Liver (tissue), 9 donors: Measurements from ENCODE around the gene RPL31. TPM values are rescaled to one million over a fixed set of nuclear protein-coding genes. Genes with fewer than 3 reads are reported as not detected.

Experiments used
- DNase-seq: peaks from one replicate; pipeline ENCODE4 v3.0.0-alpha.2; 2017; ENCODE audit warnings: low spot score
- H3K27ac ChIP-seq, 2 donors: one replicate each; pipeline ENCODE4 v1.7.0; 2013; ENCODE audit warnings: inconsistent platforms in 2 of 2, low read length in 2 of 2, control low read depth in 1 of 2, low read depth in 1 of 2, mild to moderate bottlenecking in 1 of 2
- H3K27me3 ChIP-seq, 4 donors: one replicate each; pipeline versions ENCODE4 v1.6.1 to v1.7.0; 2013; ENCODE audit warnings: low read length in 3 of 4, inconsistent platforms in 1 of 4, mild to moderate bottlenecking in 1 of 4, moderate library complexity in 1 of 4; ENCODE audit not compliant: control insufficient read depth in 4 of 4, insufficient read depth in 4 of 4
- H3K36me3 ChIP-seq, 4 donors: one replicate each; pipeline versions ENCODE4 v1.6.1 to v1.7.0; 2013; ENCODE audit warnings: low read length in 3 of 4, mild to moderate bottlenecking in 3 of 4, low read depth in 1 of 4, moderate library complexity in 1 of 4; ENCODE audit not compliant: control insufficient read depth in 4 of 4, insufficient read depth in 3 of 4
- H3K4me1 ChIP-seq, 4 donors: one replicate each; pipeline versions ENCODE4 v1.6.1 to v1.7.0; 2013; ENCODE audit warnings: low read length in 3 of 4, mild to moderate bottlenecking in 3 of 4, moderate library complexity in 1 of 4; ENCODE audit not compliant: control insufficient read depth in 4 of 4, insufficient read depth in 4 of 4
- H3K4me3 ChIP-seq, 3 donors: one replicate each; pipeline versions ENCODE4 v1.6.1 to v1.7.0; 2013; ENCODE audit warnings: low read length in 3 of 3, control low read depth in 1 of 3, low read depth in 1 of 3, mild to moderate bottlenecking in 1 of 3
- H3K9ac ChIP-seq, 2 donors: one replicate each; pipeline ENCODE4 v1.7.0; 2013; ENCODE audit warnings: low read length in 2 of 2, mild to moderate bottlenecking in 2 of 2, moderate library complexity in 2 of 2, control low read depth in 1 of 2, low read depth in 1 of 2
- H3K9me3 ChIP-seq, 4 donors: one replicate each; pipeline versions ENCODE4 v1.6.1 to v1.7.0; 2013; ENCODE audit warnings: low read length in 3 of 4; ENCODE audit not compliant: control insufficient read depth in 4 of 4
- EGR1 ChIP-seq, 2 donors: IDR thresholded peaks; 2 replicates each; pipeline ENCODE4 v1.6.1; 2016 to 2018; ENCODE audit warnings: antibody characterized with exemption in 2 of 2, low read depth in 2 of 2
- FOXA1 ChIP-seq: IDR thresholded peaks from 2 replicates; pipeline ENCODE4 v1.6.1; 2016; ENCODE audit warnings: antibody characterized with exemption
- FOXA2 ChIP-seq: IDR thresholded peaks from 2 replicates; pipeline ENCODE4 v1.6.1; 2016; ENCODE audit warnings: antibody characterized with exemption
- GABPA ChIP-seq, 2 donors: IDR thresholded peaks in 1 of 2; conservative IDR thresholded peaks in 1 of 2; 2 replicates each; pipeline ENCODE4 v1.6.1; 2016; ENCODE audit warnings: antibody characterized with exemption in 2 of 2, mild to moderate bottlenecking in 1 of 2, moderate library complexity in 1 of 2
- HNF4A ChIP-seq, 2 donors: conservative IDR thresholded peaks; 2 replicates each; pipeline ENCODE4 v1.6.1; 2016; ENCODE audit warnings: antibody characterized with exemption in 2 of 2, mild to moderate bottlenecking in 2 of 2
- HNF4G ChIP-seq: IDR thresholded peaks from 2 replicates; pipeline ENCODE4 v1.6.1; 2016; ENCODE audit warnings: antibody characterized with exemption
- JUND ChIP-seq, 2 donors: IDR thresholded peaks; 2 replicates each; pipeline ENCODE4 v1.6.1; 2016; ENCODE audit warnings: antibody characterized with exemption in 2 of 2
- NR2F2 ChIP-seq: IDR thresholded peaks from 2 replicates; pipeline ENCODE4 v1.6.1; 2016; ENCODE audit warnings: antibody characterized with exemption
- RAD21 ChIP-seq, 2 donors: IDR thresholded peaks; 2 replicates each; pipeline ENCODE4 v1.6.1; 2016; ENCODE audit warnings: antibody characterized with exemption in 2 of 2, mild to moderate bottlenecking in 2 of 2
- RXRA ChIP-seq, 2 donors: IDR thresholded peaks; 2 replicates each; pipeline ENCODE4 v1.6.1; 2017 to 2018; ENCODE audit warnings: antibody characterized with exemption in 2 of 2, mild to moderate bottlenecking in 1 of 2
- SP1 ChIP-seq: IDR thresholded peaks from 2 replicates; pipeline ENCODE4 v1.6.1; 2018; ENCODE audit warnings: antibody characterized with exemption, mild to moderate bottlenecking
- TAF1 ChIP-seq: conservative IDR thresholded peaks from 2 replicates; pipeline ENCODE4 v1.6.1; 2016; ENCODE audit warnings: antibody characterized with exemption, mild to moderate bottlenecking
- YY1 ChIP-seq: IDR thresholded peaks from 2 replicates; pipeline ENCODE4 v1.6.1; 2016; ENCODE audit warnings: antibody characterized with exemption, mild to moderate bottlenecking
- WGBS: extraction: QIAGEN DNeasy Blood & Tissue Kit; methylation state at CpG from one replicate; pipeline ENCODE4 v1.1.7; 2013; 5-methylcytosine and 5-hydroxymethylcytosine counted together
- polyA plus RNA-seq, 2 donors: library from polyadenylated mRNA; stranded (reverse) in 1 of 2; unstranded in 1 of 2; fragments of 200-250 nt in 1 of 2; fragments of >200 nt in 1 of 2; fragmentation: Nextera tagmentation in 1 of 2; extraction: Ambion mirVana in 1 of 2; gene quantifications; one replicate each; pipeline versions ENCODE4 v1.2.1 to v1.2.3, GENCODE V29; 2013 to 2015
- total RNA-seq, 2 donors: library from RNA; depleted of rRNA; stranded (reverse); fragments of >200 nt; gene quantifications; one replicate each; pipeline ENCODE4 v1.2.3, GENCODE V29; 2014
- TF ChIP-seq, protein P1 (sequence below): fragments of 150-350 bp; IDR thresholded peaks from 2 replicates; pipeline ENCODE4 v1.5.1; 2017; ENCODE audit warnings: improper control_type of control experiment, low read depth, low read length; ENCODE audit not compliant: missing input control
- TF ChIP-seq, protein P2 (sequence below): IDR thresholded peaks from 2 replicates; pipeline ENCODE4 v1.6.1; 2016; ENCODE audit warnings: antibody characterized with exemption
- TF ChIP-seq, protein P3 (sequence below): IDR thresholded peaks from 2 replicates; pipeline ENCODE4 v1.6.1; 2016; ENCODE audit warnings: antibody characterized with exemption
- TF ChIP-seq, protein P4 (sequence below): IDR thresholded peaks from 2 replicates; pipeline ENCODE4 v1.6.1; 2016; ENCODE audit warnings: antibody characterized with exemption
- TF ChIP-seq, protein P5 (sequence below): IDR thresholded peaks from 2 replicates; pipeline ENCODE4 v1.6.1; 2016; ENCODE audit warnings: antibody characterized with exemption, mild to moderate bottlenecking
- donor health status: healthy.
- donor health status: healthy.
- donor health status: healthy.
- donor health status: healthy.
- donor health status: healthy.

The RPL31 gene
- total and polyA plus RNA-seq, 4 donors: 220 to 1,995 (median 581) TPM

DNA sequence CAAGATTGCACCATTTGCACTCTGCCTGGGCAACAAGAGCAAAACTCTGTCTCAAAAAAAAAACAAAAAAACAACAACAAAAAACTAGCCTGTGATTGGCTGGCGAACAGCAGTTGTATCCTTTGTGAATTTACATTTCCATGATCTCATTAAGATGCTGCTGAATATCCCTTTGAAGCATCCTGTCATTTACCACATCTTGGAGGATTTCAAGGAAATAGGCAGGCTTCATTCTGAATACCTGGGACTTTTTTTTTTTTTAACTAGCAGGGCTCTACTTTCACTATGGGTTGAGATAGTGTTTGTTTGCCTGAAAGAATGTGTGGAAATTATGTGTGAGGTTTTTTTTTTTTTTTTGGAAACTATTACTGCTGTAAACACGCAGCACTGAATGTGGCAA is 49.6 kb upstream of the RPL31 start:
- DNase-seq: no peak
- no peak overlapping the region for H3K27ac ChIP-seq
- 89% methylated on average over 2 of the region's 2 CpGs for WGBS

DNA sequence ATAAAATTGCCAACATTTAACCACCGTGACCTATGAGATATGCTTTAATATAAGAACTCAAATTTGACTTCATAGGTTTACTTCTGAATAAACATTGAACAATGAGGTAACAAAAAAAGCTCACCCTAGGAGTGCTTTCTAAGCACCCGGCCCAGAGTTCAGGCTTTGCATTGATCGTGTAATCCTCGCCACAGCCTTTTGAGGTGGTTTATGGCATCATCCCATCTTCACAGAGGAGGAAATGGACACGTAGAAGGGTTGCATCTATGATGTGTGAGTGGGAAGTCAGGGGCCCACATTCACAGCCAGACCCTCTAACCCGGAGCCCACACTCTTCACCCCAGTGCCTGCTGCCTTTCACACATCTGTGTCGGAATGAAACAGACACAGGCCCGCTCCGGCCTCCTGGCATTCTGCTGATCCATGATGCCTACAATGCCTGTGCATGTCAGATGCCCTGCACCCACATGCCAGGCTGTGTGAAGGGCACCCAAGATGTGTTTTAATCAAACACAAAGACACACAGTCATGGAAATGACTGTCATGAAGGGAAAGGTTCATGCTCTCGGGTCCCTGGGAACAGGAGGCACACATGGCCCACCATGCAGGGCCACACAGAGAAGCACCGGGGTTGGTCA is 48.6 kb upstream of the RPL31 start:
- DNase-seq: no peak
- Histone ChIP-seq H3K27me3 (no peaks in the 10 kb centered on the region), H3K27ac (no peak overlapping the region), H3K9ac (no peak overlapping the region), H3K9me3 (no peaks in the 10 kb centered on the region), H3K4me3 (no peak overlapping the region), H3K36me3 (peaks cover 0 to 7% (median 0%) of the 10 kb centered on the region in 4 donors), H3K4me1 (peaks cover 4 to 15% (median 9%) of the 10 kb centered on the region in 4 donors)
- 92% methylated on average over 11 of the region's 11 CpGs for WGBS
- TF ChIP-seq FOXA1: no peak
- no peak for TF ChIP-seq SP1
- no peak for TF ChIP-seq NR2F2
- TF ChIP-seq, protein P1, sequence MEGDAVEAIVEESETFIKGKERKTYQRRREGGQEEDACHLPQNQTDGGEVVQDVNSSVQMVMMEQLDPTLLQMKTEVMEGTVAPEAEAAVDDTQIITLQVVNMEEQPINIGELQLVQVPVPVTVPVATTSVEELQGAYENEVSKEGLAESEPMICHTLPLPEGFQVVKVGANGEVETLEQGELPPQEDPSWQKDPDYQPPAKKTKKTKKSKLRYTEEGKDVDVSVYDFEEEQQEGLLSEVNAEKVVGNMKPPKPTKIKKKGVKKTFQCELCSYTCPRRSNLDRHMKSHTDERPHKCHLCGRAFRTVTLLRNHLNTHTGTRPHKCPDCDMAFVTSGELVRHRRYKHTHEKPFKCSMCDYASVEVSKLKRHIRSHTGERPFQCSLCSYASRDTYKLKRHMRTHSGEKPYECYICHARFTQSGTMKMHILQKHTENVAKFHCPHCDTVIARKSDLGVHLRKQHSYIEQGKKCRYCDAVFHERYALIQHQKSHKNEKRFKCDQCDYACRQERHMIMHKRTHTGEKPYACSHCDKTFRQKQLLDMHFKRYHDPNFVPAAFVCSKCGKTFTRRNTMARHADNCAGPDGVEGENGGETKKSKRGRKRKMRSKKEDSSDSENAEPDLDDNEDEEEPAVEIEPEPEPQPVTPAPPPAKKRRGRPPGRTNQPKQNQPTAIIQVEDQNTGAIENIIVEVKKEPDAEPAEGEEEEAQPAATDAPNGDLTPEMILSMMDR: no peak
- no peak for TF ChIP-seq GABPA (IDR thresholded peaks at IDR 0.05 in 1 of 2, conservative IDR thresholded peaks at IDR 0.05 in 1 of 2)
- TF ChIP-seq YY1: no peak
- no peak for TF ChIP-seq TAF1
- TF ChIP-seq, protein P2, sequence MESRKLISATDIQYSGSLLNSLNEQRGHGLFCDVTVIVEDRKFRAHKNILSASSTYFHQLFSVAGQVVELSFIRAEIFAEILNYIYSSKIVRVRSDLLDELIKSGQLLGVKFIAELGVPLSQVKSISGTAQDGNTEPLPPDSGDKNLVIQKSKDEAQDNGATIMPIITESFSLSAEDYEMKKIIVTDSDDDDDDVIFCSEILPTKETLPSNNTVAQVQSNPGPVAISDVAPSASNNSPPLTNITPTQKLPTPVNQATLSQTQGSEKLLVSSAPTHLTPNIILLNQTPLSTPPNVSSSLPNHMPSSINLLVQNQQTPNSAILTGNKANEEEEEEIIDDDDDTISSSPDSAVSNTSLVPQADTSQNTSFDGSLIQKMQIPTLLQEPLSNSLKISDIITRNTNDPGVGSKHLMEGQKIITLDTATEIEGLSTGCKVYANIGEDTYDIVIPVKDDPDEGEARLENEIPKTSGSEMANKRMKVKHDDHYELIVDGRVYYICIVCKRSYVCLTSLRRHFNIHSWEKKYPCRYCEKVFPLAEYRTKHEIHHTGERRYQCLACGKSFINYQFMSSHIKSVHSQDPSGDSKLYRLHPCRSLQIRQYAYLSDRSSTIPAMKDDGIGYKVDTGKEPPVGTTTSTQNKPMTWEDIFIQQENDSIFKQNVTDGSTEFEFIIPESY: no peak
- no peak for TF ChIP-seq RXRA (IDR thresholded peaks at IDR 0.05)
- TF ChIP-seq HNF4A (conservative IDR thresholded peaks at IDR 0.05): no peak
- TF ChIP-seq, protein P3, sequence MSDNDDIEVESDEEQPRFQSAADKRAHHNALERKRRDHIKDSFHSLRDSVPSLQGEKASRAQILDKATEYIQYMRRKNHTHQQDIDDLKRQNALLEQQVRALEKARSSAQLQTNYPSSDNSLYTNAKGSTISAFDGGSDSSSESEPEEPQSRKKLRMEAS: no peak
- TF ChIP-seq EGR1 (IDR thresholded peaks at IDR 0.05; ENCODE audit: low read depth in 2 of 2): no peak
- TF ChIP-seq, protein P4, sequence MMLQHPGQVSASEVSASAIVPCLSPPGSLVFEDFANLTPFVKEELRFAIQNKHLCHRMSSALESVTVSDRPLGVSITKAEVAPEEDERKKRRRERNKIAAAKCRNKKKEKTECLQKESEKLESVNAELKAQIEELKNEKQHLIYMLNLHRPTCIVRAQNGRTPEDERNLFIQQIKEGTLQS: no peak
- no peak for TF ChIP-seq JUND (IDR thresholded peaks at IDR 0.05)
- TF ChIP-seq HNF4G: no peak

More for the DNA sequence above, 49.6 kb upstream of the RPL31 start:
- Histone ChIP-seq H3K9ac (no peak overlapping the region), H3K4me3 (no peak overlapping the region), H3K36me3 (peaks cover 0 to 7% (median 0%) of the 10 kb centered on the region in 4 donors), H3K27me3 (no peaks in the 10 kb centered on the region), H3K9me3 (no peaks in the 10 kb centered on the region), H3K4me1 (peaks cover 0 to 5% (median under 1%) of the 10 kb centered on the region in 4 donors)
- TF ChIP-seq, protein P3: no peak
- TF ChIP-seq JUND (IDR thresholded peaks at IDR 0.05) (no peak), HNF4G (no peak), NR2F2 (no peak), SP1 (no peak), HNF4A (conservative IDR thresholded peaks at IDR 0.05) (no peak), RXRA (IDR thresholded peaks at IDR 0.05) (no peak), TAF1 (no peak), RAD21 (IDR thresholded peaks at IDR 0.05) (no peak), GABPA (IDR thresholded peaks at IDR 0.05 in 1 of 2, conservative IDR thresholded peaks at IDR 0.05 in 1 of 2) (no peak), FOXA2 (no peak), FOXA1 (no peak)
- TF ChIP-seq, protein P5, sequence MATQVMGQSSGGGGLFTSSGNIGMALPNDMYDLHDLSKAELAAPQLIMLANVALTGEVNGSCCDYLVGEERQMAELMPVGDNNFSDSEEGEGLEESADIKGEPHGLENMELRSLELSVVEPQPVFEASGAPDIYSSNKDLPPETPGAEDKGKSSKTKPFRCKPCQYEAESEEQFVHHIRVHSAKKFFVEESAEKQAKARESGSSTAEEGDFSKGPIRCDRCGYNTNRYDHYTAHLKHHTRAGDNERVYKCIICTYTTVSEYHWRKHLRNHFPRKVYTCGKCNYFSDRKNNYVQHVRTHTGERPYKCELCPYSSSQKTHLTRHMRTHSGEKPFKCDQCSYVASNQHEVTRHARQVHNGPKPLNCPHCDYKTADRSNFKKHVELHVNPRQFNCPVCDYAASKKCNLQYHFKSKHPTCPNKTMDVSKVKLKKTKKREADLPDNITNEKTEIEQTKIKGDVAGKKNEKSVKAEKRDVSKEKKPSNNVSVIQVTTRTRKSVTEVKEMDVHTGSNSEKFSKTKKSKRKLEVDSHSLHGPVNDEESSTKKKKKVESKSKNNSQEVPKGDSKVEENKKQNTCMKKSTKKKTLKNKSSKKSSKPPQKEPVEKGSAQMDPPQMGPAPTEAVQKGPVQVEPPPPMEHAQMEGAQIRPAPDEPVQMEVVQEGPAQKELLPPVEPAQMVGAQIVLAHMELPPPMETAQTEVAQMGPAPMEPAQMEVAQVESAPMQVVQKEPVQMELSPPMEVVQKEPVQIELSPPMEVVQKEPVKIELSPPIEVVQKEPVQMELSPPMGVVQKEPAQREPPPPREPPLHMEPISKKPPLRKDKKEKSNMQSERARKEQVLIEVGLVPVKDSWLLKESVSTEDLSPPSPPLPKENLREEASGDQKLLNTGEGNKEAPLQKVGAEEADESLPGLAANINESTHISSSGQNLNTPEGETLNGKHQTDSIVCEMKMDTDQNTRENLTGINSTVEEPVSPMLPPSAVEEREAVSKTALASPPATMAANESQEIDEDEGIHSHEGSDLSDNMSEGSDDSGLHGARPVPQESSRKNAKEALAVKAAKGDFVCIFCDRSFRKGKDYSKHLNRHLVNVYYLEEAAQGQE: no peak
- TF ChIP-seq, protein P2: no peak
